Fibroblast of villous mesenchyme (primary cell): ENCODE results near the gene ASCC2. TPM values are rescaled to one million over a fixed set of nuclear protein-coding genes. Genes with fewer than 3 reads are reported as not detected.

ENCODE experiments used
- DNase-seq: peaks from one replicate; pipeline ENCODE4 v3.0.0-alpha.2; 2010; ENCODE audit warnings: low read depth
- H3K4me3 ChIP-seq: 2 replicates; pipeline ENCODE4 v1.5.1; 2011; ENCODE audit warnings: low read depth, mild to moderate bottlenecking, low read length
- CTCF ChIP-seq: IDR thresholded peaks from 2 replicates; pipeline ENCODE4 v1.5.1; 2012; ENCODE audit warnings: low read depth, mild to moderate bottlenecking, low read length; ENCODE audit not compliant: insufficient read depth
- total RNA-seq: library from RNA; depleted of rRNA; stranded (reverse); fragments of >200 nt; gene quantifications from 2 replicates; pipeline ENCODE4 v1.2.3, GENCODE V29; 2012

ASCC2 gene
- total RNA-seq, 1 donor: 33.7 TPM

- no peak overlapping the region for H3K4me3 ChIP-seq
- no peak for TF ChIP-seq CTCF
- no peak for DNase-seq
Measured at GRCh38 chr22:29813126-29813525, 24.9 kb downstream of the ASCC2 start.

- TF ChIP-seq CTCF: no peak
- no peak for DNase-seq
- H3K4me3 ChIP-seq: no peak overlapping the region
Measured at GRCh38 chr22:29811377-29811776, 26.7 kb downstream of the ASCC2 start.

GRCh38 chr22:29810216-29810615 lies 27.9 kb downstream of the ASCC2 start:
- H3K4me3 ChIP-seq: no peak overlapping the region
- TF ChIP-seq CTCF: no peak
- DNase-seq: no peak

- TF ChIP-seq CTCF: no peak
- no peak overlapping the region for H3K4me3 ChIP-seq
- no peak for DNase-seq
Measured at GRCh38 chr22:29806196-29806595, 31.9 kb downstream of the ASCC2 start.

- DNase-seq: no peak
- no peak for TF ChIP-seq CTCF
- H3K4me3 ChIP-seq: no peak overlapping the region
Measured at GRCh38 chr22:29804985-29805384, 33.1 kb downstream of the ASCC2 start.

- no peak for DNase-seq
- no peak overlapping the region for H3K4me3 ChIP-seq
- no peak for TF ChIP-seq CTCF
Measured at GRCh38 chr22:29803190-29803589, 34.9 kb downstream of the ASCC2 start.

GRCh38 chr22:29801796-29802195 lies 36.3 kb downstream of the ASCC2 start:
- no peak overlapping the region for H3K4me3 ChIP-seq
- no peak for TF ChIP-seq CTCF
- DNase-seq: no peak
